Hepatocyte (in vitro differentiated cells): ENCODE measurements around the gene AQP12B.
"Not testable (repeated sequence)": the region's sequence is repeated elsewhere in the genome, so short reads cannot be mapped to it uniquely, and the experiment has no call there.

Experiments used
- CTCF ChIP-seq: fragments of 200-600 bp; sonication (generic); IDR thresholded peaks from 2 replicates; pipeline ENCODE4 v1.5.1; 2016; ENCODE audit warnings: antibody characterized with exemption, mild to moderate bottlenecking; ENCODE audit not compliant: poor library complexity
- EZH2 ChIP-seq: fragments of 200-600 bp; sonication (generic); IDR thresholded peaks from 2 replicates; pipeline ENCODE4 v1.6.1; 2016; ENCODE audit warnings: antibody characterized with exemption, mild to moderate bottlenecking, borderline replicate concordance
- EZH2phosphoT487 ChIP-seq: fragments of 200-600 bp; sonication (generic); IDR thresholded peaks from one replicate; pipeline ENCODE4 v1.6.1; 2018; ENCODE audit warnings: antibody characterized with exemption, mild to moderate bottlenecking, low read depth, moderate library complexity; ENCODE audit not compliant: unreplicated experiment, severe bottlenecking

GRCh38 chr2:240694304-240694703, 11.6 kb upstream of the AQP12B start:
- not testable (repeated sequence) for TF ChIP-seq CTCF, EZH2, EZH2phosphoT487
